GM23338 (cell line): ENCODE measurements around the gene UNC5C. TPM values are rescaled to one million over a fixed set of nuclear protein-coding genes. Genes with fewer than 3 reads are reported as not detected.

ENCODE experiments used
- ATAC-seq: fragments of 200-7000 bp; cut with Tn5 transposase; 3 replicates; pipeline ENCODE4 v1.9.1; 2020
- DNase-seq: peaks from one replicate; pipeline ENCODE4 v3.0.0-alpha.2; 2015; ENCODE audit warnings: low spot score
- H2AFZ ChIP-seq: fragments of 200-600 bp; sonication (generic); 2 replicates; pipeline ENCODE4 v1.8.0; 2016; ENCODE audit warnings: antibody characterized with exemption, mild to moderate bottlenecking, moderate library complexity
- H3F3A ChIP-seq: fragments of 200-600 bp; sonication (generic); replicated peaks from 2 replicates; pipeline ENCODE4 v1.8.0; 2017; ENCODE audit warnings: antibody characterized with exemption, mixed run types, low read depth
- H3K27ac ChIP-seq: fragments of 200-600 bp; sonication (generic); 2 replicates; pipeline ENCODE4 v1.6.1; 2016; ENCODE audit warnings: low read depth
- H3K27me3 ChIP-seq: fragments of 200-600 bp; sonication (generic); 2 replicates; pipeline ENCODE4 v1.8.0; 2016; ENCODE audit warnings: mild to moderate bottlenecking, mixed run types, moderate library complexity; ENCODE audit not compliant: insufficient read depth
- H3K36me3 ChIP-seq: fragments of 200-600 bp; sonication (generic); 2 replicates; pipeline ENCODE4 v1.8.0; 2016; ENCODE audit warnings: mild to moderate bottlenecking; ENCODE audit not compliant: insufficient read depth
- H3K4me1 ChIP-seq: fragments of 200-600 bp; sonication (generic); 2 replicates; pipeline ENCODE4 v1.8.0; 2016; ENCODE audit warnings: mild to moderate bottlenecking, moderate library complexity; ENCODE audit not compliant: insufficient read depth
- H3K4me2 ChIP-seq: fragments of 200-600 bp; sonication (generic); 2 replicates; pipeline ENCODE4 v1.7.1; 2017; ENCODE audit warnings: mixed run types
- H3K4me3 ChIP-seq: fragments of 200-600 bp; sonication (generic); 2 replicates; pipeline ENCODE4 v1.6.1; 2016; ENCODE audit warnings: mixed run types
- H3K79me2 ChIP-seq: fragments of 200-600 bp; sonication (generic); replicated peaks from 2 replicates; pipeline ENCODE4 v1.8.0; 2017; ENCODE audit warnings: mild to moderate bottlenecking; ENCODE audit not compliant: insufficient read depth
- H3K9me2 ChIP-seq: fragments of 200-600 bp; sonication (generic); 2 replicates; pipeline ENCODE4 v1.8.0; 2017; ENCODE audit not compliant: insufficient read depth
- H4K20me1 ChIP-seq: fragments of 200-600 bp; sonication (generic); replicated peaks from 2 replicates; pipeline ENCODE4 v1.8.0; 2017; ENCODE audit warnings: mild to moderate bottlenecking; ENCODE audit not compliant: insufficient read depth
- H3K27ac Mint-ChIP-seq: 2 replicates; pipeline ENCODE4 v1.8.0; 2020; ENCODE audit warnings: inconsistent platforms, mild to moderate bottlenecking, moderate library complexity, mixed read lengths
- H3K27me3 Mint-ChIP-seq: 3 replicates; pipeline ENCODE4 v1.8.0; 2022; ENCODE audit warnings: low read depth, mild to moderate bottlenecking, moderate library complexity, mixed read lengths, inconsistent platforms; ENCODE audit not compliant: insufficient read depth, poor library complexity
- H3K36me3 Mint-ChIP-seq: 3 replicates; pipeline ENCODE4 v1.8.0; 2021; ENCODE audit warnings: low read depth, mild to moderate bottlenecking, inconsistent platforms, moderate library complexity, mixed read lengths
- H3K4me1 Mint-ChIP-seq: 3 replicates; pipeline ENCODE4 v1.8.0; 2020; ENCODE audit warnings: mild to moderate bottlenecking, inconsistent platforms, mixed read lengths
- H3K4me3 Mint-ChIP-seq: 3 replicates; pipeline ENCODE4 v1.8.0; 2021; ENCODE audit warnings: moderate library complexity, mild to moderate bottlenecking, inconsistent platforms, mixed read lengths
- H3K9me3 Mint-ChIP-seq: 3 replicates; pipeline ENCODE4 v1.8.0; 2020; ENCODE audit warnings: moderate library complexity, mild to moderate bottlenecking, inconsistent platforms, mixed read lengths
- NANOG ChIP-seq: IDR thresholded peaks from 2 replicates; pipeline ENCODE4 v1.6.1; 2016; ENCODE audit warnings: antibody characterized with exemption, borderline replicate concordance
- POLR2AphosphoS5 ChIP-seq: IDR thresholded peaks from 2 replicates; pipeline ENCODE4 v1.6.1; 2016; ENCODE audit warnings: antibody characterized with exemption, low read depth
- ZNF114 ChIP-seq: fragments of 250-450 bp; sonication (Bioruptor Pico); IDR thresholded peaks from 2 replicates; pipeline ENCODE4 v1.5.0; 2020; ENCODE audit warnings: mild to moderate bottlenecking, moderate library complexity
- ZNF331 ChIP-seq: fragments of 250-450 bp; sonication (Bioruptor Pico); IDR thresholded peaks from 2 replicates; pipeline ENCODE4 v1.5.0; 2020; ENCODE audit warnings: low read depth, mild to moderate bottlenecking, moderate library complexity
- polyA plus RNA-seq: library from polyadenylated mRNA; unstranded; fragments of >200 nt; fragmentation: Nextera tagmentation; extraction: Ambion mirVana; gene quantifications from 2 replicates; pipeline ENCODE4 v1.2.1, GENCODE V29; 2016
- total RNA-seq: library from RNA; depleted of rRNA; stranded (reverse); fragments of >200 nt; shearing (Covaris generic); gene quantifications from 2 replicates; pipeline ENCODE4 v1.2.3, GENCODE V29; 2014

UNC5C gene
- total and polyA plus RNA-seq, 2 experiments from 2014 or later, result 0.08 to 0.21 TPM

DNA sequence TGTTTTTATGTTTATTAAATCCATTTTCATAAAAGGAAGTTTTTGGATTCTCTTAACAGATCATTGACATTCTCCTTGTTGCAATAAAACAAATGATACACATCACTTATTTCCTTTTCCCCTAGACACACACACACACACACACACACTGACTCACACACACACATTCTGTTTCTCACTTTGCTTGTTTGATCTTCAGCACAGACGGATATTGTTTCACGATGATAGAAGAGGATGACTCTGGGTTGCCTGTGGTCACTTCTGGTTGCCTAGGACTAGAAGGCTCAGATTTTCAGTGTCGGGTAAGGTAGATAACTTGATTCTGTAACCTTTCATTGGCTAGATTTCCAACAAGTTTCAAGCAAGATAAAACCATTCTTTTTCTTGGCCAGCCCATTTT is 434.3 kb downstream of the UNC5C start:
- Histone ChIP-seq H3K79me2 (no peaks in the 10 kb centered on the region), H4K20me1 (no peaks in the 10 kb centered on the region), H3K4me2 (no peak overlapping the region), H3K36me3 (no peaks in the 10 kb centered on the region), H3K27ac (no peak overlapping the region), H3K4me1 (no peaks in the 10 kb centered on the region), H3K4me3 (no peak overlapping the region), H3F3A (no peaks in the 10 kb centered on the region), H3K27me3 (no peaks in the 10 kb centered on the region), H3K9me2 (no peaks in the 10 kb centered on the region), H2AFZ (no peak overlapping the region)
- no peak for TF ChIP-seq ZNF331 (CRISPR knock-in tag)
- TF ChIP-seq ZNF114 (CRISPR knock-in tag), result no peak
- no peak for TF ChIP-seq NANOG
- TF ChIP-seq POLR2AphosphoS5, result no peak
- Mint-ChIP-seq H3K9me3 (no peaks in the 10 kb centered on the region; the same call in 2 of the 3 replicates), H3K27ac (no peak overlapping the region), H3K27me3 (no peaks in the 10 kb centered on the region), H3K4me1 (no peaks in the 10 kb centered on the region), H3K4me3 (no peak overlapping the region), H3K36me3 (no peaks in the 10 kb centered on the region)
- DNase-seq, result no peak
- ATAC-seq, result no peak
